Measurements from ENCODE around the gene SPG7. TPM values are rescaled to one million over a fixed set of nuclear protein-coding genes. Genes with fewer than 3 reads are reported as not detected.

SPG7 gene
- total RNA-seq (2021) = 110 and 119 TPM in 2 replicates
- long read RNA-seq, transcript SPG7-265 (8 exons, 3,384 nt) = minor isoform, 5 of 63 reads
- long read RNA-seq, transcript SPG7-268 (17 exons, 3,359 nt) = major isoform, 25 of 63 reads
- long read RNA-seq, partial matches to known transcripts = 16 of 63 reads
- long read RNA-seq, other reads (novel, unspliced or antisense) = 10 of 63 reads

DNA sequence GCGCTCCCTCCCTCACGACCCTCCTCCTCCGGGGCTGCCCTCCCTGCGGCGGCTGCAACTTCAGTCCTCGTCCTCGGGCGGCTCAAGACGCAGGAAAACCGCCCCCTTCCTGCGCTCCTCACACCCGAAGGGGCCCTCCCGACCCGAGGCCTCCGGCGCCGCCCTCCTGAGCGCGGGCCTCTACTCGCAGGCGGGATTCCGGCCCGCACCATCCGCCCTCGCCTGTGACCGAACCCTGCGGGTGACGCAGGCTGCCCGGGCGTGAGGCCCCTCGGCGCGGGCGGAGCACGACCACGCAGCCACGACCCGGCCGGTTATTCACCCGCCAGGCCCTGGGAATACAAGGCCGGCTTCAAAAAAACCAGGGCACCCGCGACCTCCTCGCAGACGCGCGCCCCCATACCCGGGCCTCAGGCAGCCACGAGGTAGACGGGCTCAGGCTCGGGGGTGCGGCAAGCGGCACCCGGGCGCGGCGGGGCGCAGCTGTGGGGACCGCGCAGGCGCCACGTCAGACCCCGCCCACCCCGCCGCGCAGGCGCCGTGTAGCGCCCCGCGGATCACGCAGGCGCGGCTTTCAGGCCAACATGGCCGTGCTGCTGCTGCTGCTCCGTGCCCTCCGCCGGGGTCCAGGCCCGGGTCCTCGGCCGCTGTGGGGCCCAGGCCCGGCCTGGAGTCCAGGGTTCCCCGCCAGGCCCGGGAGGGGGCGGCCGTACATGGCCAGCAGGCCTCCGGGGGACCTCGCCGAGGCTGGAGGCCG lies at the start of gene SPG7:
Gene SPG7, plus strand, starts transcription at position 570 of the 757 bp plus-strand sequence. Its CDS starts 15 bp downstream, at position 585.
- H2AFZ ChIP-seq (ENCODE audit: low read length) = no peak within 1 kb of the TSS
- peaks cover 7% of the 10 kb centered on the region; the same call in 1 of the 2 replicates for H3K79me2 ChIP-seq (ENCODE audit: insufficient read depth, low read length)

More for the DNA sequence above, at the start of gene SPG7:
- H3K4me1 Mint-ChIP-seq = peaks cover 4 to 7% of the 10 kb centered on the region in 2 experiments; a peak in 2 of 4 replicates
- H3K23ac ChIP-seq (ENCODE audit: insufficient read length, low read depth, low read length) = no peak within 1 kb of the TSS
- H2AK5ac ChIP-seq (ENCODE audit: insufficient read length, low read length) = no peak within 1 kb of the TSS
- H4K8ac ChIP-seq (replicated peaks; ENCODE audit: insufficient read length, low read depth, low read length) = no peak within 1 kb of the TSS
- no peak within 1 kb of the TSS for H4K91ac ChIP-seq (ENCODE audit: insufficient read length, low read depth, low read length)
- H3K9ac ChIP-seq (ENCODE audit: extremely low read depth, insufficient read length, low read length) = peak within 1 kb of the TSS; percentile 56
- H3K23me2 ChIP-seq (ENCODE audit: insufficient read length, low read depth, low read length, poor library complexity, severe bottlenecking) = peaks cover 6% of the 10 kb centered on the region
- H3K14ac ChIP-seq (ENCODE audit: insufficient read depth, low read length) = peak within 1 kb of the TSS; percentile 61
- H4K20me1 ChIP-seq (ENCODE audit: control insufficient read depth, insufficient read depth, insufficient read length) = no peaks in the 10 kb centered on the region
- H3K36me3 Mint-ChIP-seq (ENCODE audit: insufficient read depth in 1 of 3, low read depth in 3 of 3) = peaks cover 19 to 24% (median 20%) of the 10 kb centered on the region in 3 experiments; a peak in 6 of 7 replicates
- H3K9me3 Mint-ChIP-seq = no peaks in the 10 kb centered on the region
- no peak within 1 kb of the TSS for H2BK15ac ChIP-seq (ENCODE audit: low read depth, low read length)
- H3K27ac Mint-ChIP-seq = peak within 1 kb of the TSS in 2 of 3 experiments; percentile 87 to 95; a peak in 5 of 7 replicates
- H2BK120ac ChIP-seq (ENCODE audit: low read depth, low read length, poor library complexity, severe bottlenecking) = no peak within 1 kb of the TSS
- no peak within 1 kb of the TSS for H2BK20ac ChIP-seq (ENCODE audit: low read depth, low read length, poor library complexity, severe bottlenecking)
- no peak within 1 kb of the TSS for H3K56ac ChIP-seq (ENCODE audit: insufficient read length, low read depth, low read length)
- no peak within 1 kb of the TSS for H3T11ph ChIP-seq (ENCODE audit: low read length)
- no CpG with 5 or more reads among the region's 90 CpGs for WGBS (ENCODE audit: extremely low coverage, insufficient read length, low lambda C conversion rate)
- H4K5ac ChIP-seq (ENCODE audit: insufficient read length, low read depth, low read length) = no peak within 1 kb of the TSS
- H3K27ac ChIP-seq (ENCODE audit: insufficient read length, low read depth, low read length) = no peak within 1 kb of the TSS
- H2BK5ac ChIP-seq (ENCODE audit: insufficient read length, low read length) = no peak within 1 kb of the TSS
- no peak within 1 kb of the TSS for H2BK12ac ChIP-seq (ENCODE audit: insufficient read length, low read depth, low read length)
- H3K27me3 ChIP-seq (ENCODE audit: insufficient read depth, low read length) = no peaks in the 10 kb centered on the region
- no peaks in the 10 kb centered on the region for H3K4me1 ChIP-seq (ENCODE audit: insufficient read depth, low read length)
- peak within 1 kb of the TSS; percentile 59 for H3K4me2 ChIP-seq (ENCODE audit: insufficient read depth, insufficient read length, low read length)
- peaks cover 3% of the 10 kb centered on the region for H3K79me1 ChIP-seq (ENCODE audit: insufficient read depth, low read depth, low read length, poor library complexity, severe bottlenecking)
- peak within 1 kb of the TSS; percentile 28 for H3K18ac ChIP-seq (ENCODE audit: insufficient read length, low read depth, low read length)
- peak; percentile 86 for DNase-seq
- peaks cover 16% of the 10 kb centered on the region for H3K27me3 Mint-ChIP-seq (ENCODE audit: low read depth)
- peak within 1 kb of the TSS; percentile 88 to 94 for H3K4me3 Mint-ChIP-seq
- no peak; the same call in 2 of the 3 replicates for TF ChIP-seq CTCF (conservative IDR thresholded peaks at IDR 0.05)
- H3K9me3 ChIP-seq (ENCODE audit: control insufficient read depth, low read depth, low read length) = no peaks in the 10 kb centered on the region
- no peak within 1 kb of the TSS for H3K4ac ChIP-seq (ENCODE audit: low read depth, low read length)
